B cell (primary cell): ENCODE measurements around the gene LPXN. TPM values are rescaled to one million over a fixed set of nuclear protein-coding genes. Genes with fewer than 3 reads are reported as not detected.

ENCODE experiments used
- ATAC-seq: fragments of 200-7000 bp; cut with Tn5 transposase; one replicate; pipeline ENCODE4 v1.10.0; 2021; ENCODE audit warnings: low read depth, mild to moderate bottlenecking, moderate number of reproducible peaks, moderate library complexity
- CTCF ChIA-PET: fragments of 350-600 bp; sonication (Branson Sonifier 250); formaldehyde crosslinking; loops from one replicate; lab custom pipeline; 2021; ENCODE audit warnings: antibody characterized with exemption, inconsistent platforms; lab: Charles Lee
- POLR2A ChIA-PET: fragments of 350-600 bp; sonication (Branson Sonifier 250); formaldehyde crosslinking; loops from one replicate; lab custom pipeline; 2021; ENCODE audit warnings: antibody characterized with exemption; lab: Charles Lee
- DNase-seq: peaks from one replicate; pipeline ENCODE4 v3.0.0; 2013
- H2AFZ ChIP-seq: 2 replicates; pipeline ENCODE4 v1.6.1; 2012; ENCODE audit warnings: mild to moderate bottlenecking, low read depth, low read length; ENCODE audit not compliant: insufficient read depth, poor library complexity, severe bottlenecking
- H3K27ac ChIP-seq, 2 donors: 1 replicate in 1 of 2; 2 replicates in 1 of 2; pipeline ENCODE4 v1.5.1; 2012 to 2013; ENCODE audit warnings: low read length in 2 of 2, mild to moderate bottlenecking in 2 of 2, moderate library complexity in 1 of 2
- H3K27me3 ChIP-seq, 4 experiments: fragments of 200-600 bp in 1 of 4; sonication (generic) in 1 of 4; replicated peaks in 1 of 4; 1 replicate in 2 of 4; 2 replicates in 2 of 4; pipeline versions ENCODE4 v1.6.1 to v1.7.0; 2013 to 2016; ENCODE audit warnings: low read length in 3 of 4, mild to moderate bottlenecking in 2 of 4, mixed read lengths in 1 of 4, moderate library complexity in 1 of 4; ENCODE audit not compliant: insufficient read depth in 4 of 4, control insufficient read depth in 3 of 4; ENCODE audit errors: control extremely low read depth in 1 of 4
- H3K36me3 ChIP-seq, 2 experiments: replicated peaks in 1 of 2; 1 replicate in 1 of 2; 2 replicates in 1 of 2; pipeline versions ENCODE4 v1.6.1 to v1.7.1; 2013; ENCODE audit warnings: low read length in 1 of 2; ENCODE audit not compliant: insufficient read depth in 2 of 2, control insufficient read depth in 1 of 2; ENCODE audit errors: control extremely low read depth in 1 of 2, extremely low read depth in 1 of 2
- H3K4me1 ChIP-seq, 2 donors: fragments of 200-600 bp in 1 of 2; sonication (generic) in 1 of 2; 1 replicate in 1 of 2; 2 replicates in 1 of 2; pipeline versions ENCODE4 v1.5.1 to v1.6.1; 2013 to 2017; ENCODE audit warnings: low read length in 2 of 2; ENCODE audit not compliant: control insufficient read depth in 2 of 2, insufficient read depth in 2 of 2
- H3K4me2 ChIP-seq: replicated peaks from 2 replicates; pipeline ENCODE3; 2012; ENCODE audit warnings: mild to moderate bottlenecking, low read depth, low read length; ENCODE audit not compliant: poor library complexity, severe bottlenecking
- H3K4me3 ChIP-seq, 5 experiments: fragments of 200-600 bp in 1 of 5; sonication (generic) in 1 of 5; 1 replicate in 3 of 5; 2 replicates in 2 of 5; pipeline versions ENCODE4 v1.5.1 to v1.7.0; 2011 to 2016; ENCODE audit warnings: low read length in 4 of 5, mild to moderate bottlenecking in 4 of 5, low read depth in 2 of 5, control low read depth in 1 of 5, moderate library complexity in 1 of 5; ENCODE audit not compliant: insufficient read depth in 1 of 5; ENCODE audit errors: control extremely low read depth in 1 of 5, extremely low read depth in 1 of 5
- H3K79me2 ChIP-seq: fragments of 200-600 bp; sonication (generic); one replicate; pipeline ENCODE4 v1.6.0; 2016; ENCODE audit warnings: low read length; ENCODE audit not compliant: control insufficient read depth, insufficient read depth
- H3K9ac ChIP-seq: fragments of 200-600 bp; sonication (generic); 2 replicates; pipeline ENCODE4 v1.6.1; 2017; ENCODE audit warnings: mild to moderate bottlenecking, low read length, moderate library complexity
- H3K9me3 ChIP-seq, 3 donors: one replicate each; pipeline versions ENCODE4 v1.6.1 to v1.7.1; 2013; ENCODE audit warnings: low read length in 2 of 3; ENCODE audit not compliant: control insufficient read depth in 2 of 3, insufficient read depth in 1 of 3; ENCODE audit errors: control extremely low read depth in 1 of 3
- H4K20me1 ChIP-seq: 2 replicates; pipeline ENCODE4 v1.6.0; 2012; ENCODE audit warnings: mild to moderate bottlenecking, low read length; ENCODE audit not compliant: insufficient read depth, control insufficient read depth, poor library complexity, severe bottlenecking
- H3K27ac Mint-ChIP-seq: one replicate; pipeline ENCODE4 v1.8.0; 2021; ENCODE audit warnings: mixed read lengths
- H3K27me3 Mint-ChIP-seq: one replicate; pipeline ENCODE4 v1.8.0; 2021; ENCODE audit warnings: mixed read lengths
- H3K4me1 Mint-ChIP-seq: one replicate; pipeline ENCODE4 v1.8.0; 2021; ENCODE audit warnings: mixed read lengths
- H3K4me3 Mint-ChIP-seq: one replicate; pipeline ENCODE4 v1.8.0; 2021; ENCODE audit warnings: mixed read lengths
- H3K9me3 Mint-ChIP-seq: one replicate; pipeline ENCODE4 v1.8.0; 2022; ENCODE audit warnings: mixed read lengths; ENCODE audit not compliant: insufficient read depth
- EZH2 ChIP-seq: IDR thresholded peaks from 2 replicates; pipeline ENCODE4 v1.6.1; 2012; ENCODE audit warnings: borderline replicate concordance, low read depth, mild to moderate bottlenecking, moderate library complexity, low read length; ENCODE audit not compliant: insufficient read depth, poor library complexity, severe bottlenecking
- WGBS: methylation state at CpG from one replicate; pipeline ENCODE4 v1.1.5; 2013; ENCODE audit warnings: missing lambda C conversion rate; ENCODE audit not compliant: insufficient coverage; 5-methylcytosine and 5-hydroxymethylcytosine counted together
- intact Hi-C: fragments of 100-400 bp; cut with micrococcal nuclease; formaldehyde crosslinking; loops from one replicate; pipeline ENCODE4 v1.10.0; 2022
- polyA plus RNA-seq: library from polyadenylated mRNA; depleted of rRNA; stranded (reverse); fragments of >200 nt; gene quantifications from 2 replicates; pipeline ENCODE4 v1.2.3, GENCODE V29; 2012
- total RNA-seq, 2 donors: library from RNA; stranded (reverse); fragments of 120-200 nt in 1 of 2; gene quantifications; 1 replicate in 1 of 2; 2 replicates in 1 of 2; pipeline versions ENCODE4 v1.2.3 to v1.2.4, GENCODE V29; 2013 to 2022
- TF ChIP-seq, protein P1 (sequence below): fragments of 200-600 bp; IDR thresholded peaks from one replicate; pipeline ENCODE4 v1.8.0; 2022; ENCODE audit warnings: antibody characterized with exemption, mild to moderate bottlenecking

The LPXN gene
- total and polyA plus RNA-seq, 2 donors (not counting 1 experiment from before 2014, with no cell fraction given) = 59.2 to 209 TPM

DNA sequence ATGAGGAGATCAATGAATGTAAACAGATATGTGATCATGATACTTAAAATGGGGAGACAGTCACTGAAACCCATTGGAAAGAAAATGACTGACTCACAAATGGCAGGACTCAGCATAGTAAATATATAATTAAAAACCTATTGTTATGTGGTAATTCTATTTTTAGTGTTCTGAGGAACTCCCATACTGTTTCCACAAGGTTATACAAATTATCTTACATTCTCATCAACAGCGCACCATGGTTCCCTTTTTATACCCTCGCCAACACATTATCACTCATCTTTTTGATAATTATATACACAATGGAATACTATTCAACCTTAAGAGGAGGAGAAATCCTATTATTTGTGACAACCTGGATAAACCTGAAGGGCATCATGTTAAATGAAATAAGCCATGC is 84.8 kb downstream of the LPXN start:
- no peak overlapping the region for H3K9ac ChIP-seq
- no CpG with 5 or more reads among the region's 2 CpGs for whole genome bisulfite sequencing
- H3K9me3 ChIP-seq = no peaks in the 10 kb centered on the region
- H3K4me2 ChIP-seq = no peak overlapping the region
- no peak for TF ChIP-seq EZH2
- TF ChIP-seq, protein P1, sequence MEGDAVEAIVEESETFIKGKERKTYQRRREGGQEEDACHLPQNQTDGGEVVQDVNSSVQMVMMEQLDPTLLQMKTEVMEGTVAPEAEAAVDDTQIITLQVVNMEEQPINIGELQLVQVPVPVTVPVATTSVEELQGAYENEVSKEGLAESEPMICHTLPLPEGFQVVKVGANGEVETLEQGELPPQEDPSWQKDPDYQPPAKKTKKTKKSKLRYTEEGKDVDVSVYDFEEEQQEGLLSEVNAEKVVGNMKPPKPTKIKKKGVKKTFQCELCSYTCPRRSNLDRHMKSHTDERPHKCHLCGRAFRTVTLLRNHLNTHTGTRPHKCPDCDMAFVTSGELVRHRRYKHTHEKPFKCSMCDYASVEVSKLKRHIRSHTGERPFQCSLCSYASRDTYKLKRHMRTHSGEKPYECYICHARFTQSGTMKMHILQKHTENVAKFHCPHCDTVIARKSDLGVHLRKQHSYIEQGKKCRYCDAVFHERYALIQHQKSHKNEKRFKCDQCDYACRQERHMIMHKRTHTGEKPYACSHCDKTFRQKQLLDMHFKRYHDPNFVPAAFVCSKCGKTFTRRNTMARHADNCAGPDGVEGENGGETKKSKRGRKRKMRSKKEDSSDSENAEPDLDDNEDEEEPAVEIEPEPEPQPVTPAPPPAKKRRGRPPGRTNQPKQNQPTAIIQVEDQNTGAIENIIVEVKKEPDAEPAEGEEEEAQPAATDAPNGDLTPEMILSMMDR = no peak
- no peak for DNase-seq
- ChIA-PET POLR2A (no interaction called here), CTCF (no interaction called here)
- no peaks in the 10 kb centered on the region for H4K20me1 ChIP-seq
- no peak for ATAC-seq
- no peaks in the 10 kb centered on the region for H3K79me2 ChIP-seq
- H3K36me3 ChIP-seq = no peaks in the 10 kb centered on the region
- Mint-ChIP-seq H3K27ac (no peak overlapping the region), H3K4me1 (no peaks in the 10 kb centered on the region), H3K4me3 (no peak overlapping the region), H3K27me3 (no peaks in the 10 kb centered on the region), H3K9me3 (no peaks in the 10 kb centered on the region)
- no peak overlapping the region for H3K4me3 ChIP-seq
- intact Hi-C loops = no loop called here
- H3K27me3 ChIP-seq = no peaks in the 10 kb centered on the region
- H2AFZ ChIP-seq = no peak overlapping the region
- H3K27ac ChIP-seq = no peak overlapping the region
- H3K4me1 ChIP-seq = no peaks in the 10 kb centered on the region

DNA sequence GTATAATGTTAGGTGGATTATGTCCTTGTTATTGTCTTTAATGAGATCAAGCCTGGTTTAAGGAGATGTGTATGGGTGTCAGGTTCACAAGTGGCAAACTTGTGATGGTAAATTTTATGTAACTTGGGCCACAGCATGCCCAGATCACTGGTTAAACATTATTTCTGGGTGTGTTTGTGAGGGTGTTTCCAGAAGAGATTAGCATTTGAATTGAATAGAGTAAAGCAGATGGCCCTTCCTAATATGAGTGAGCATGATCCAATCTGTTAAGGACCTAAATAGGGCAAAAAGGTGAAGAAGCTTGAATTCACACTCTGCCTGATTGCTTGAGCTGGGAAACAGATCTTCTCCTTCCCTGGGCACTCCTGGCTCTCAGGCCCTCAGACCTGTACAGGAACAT is 88.5 kb downstream of the LPXN start:
- no peak overlapping the region for H3K9ac ChIP-seq
- no peak overlapping the region for H3K27ac Mint-ChIP-seq
- ATAC-seq (no peak), DNase-seq (no peak)
- H3K79me2 ChIP-seq = no peaks in the 10 kb centered on the region
- H3K9me3 ChIP-seq = no peaks in the 10 kb centered on the region
- H3K4me2 ChIP-seq = no peak overlapping the region
- no peak overlapping the region for H2AFZ ChIP-seq
- no peaks in the 10 kb centered on the region for H3K4me1 ChIP-seq
- CTCF ChIA-PET = no interaction called here
- intact Hi-C loops = no loop called here
- no peaks in the 10 kb centered on the region for H3K4me1 Mint-ChIP-seq
- no peak overlapping the region for H3K4me3 ChIP-seq
- H3K27me3 ChIP-seq = peaks cover 0 to 6% (median 3%) of the 10 kb centered on the region in 4 experiments
- H3K27me3 Mint-ChIP-seq = peaks cover 17% of the 10 kb centered on the region
- H3K9me3 Mint-ChIP-seq = no peaks in the 10 kb centered on the region
- POLR2A ChIA-PET = no interaction called here
- no peaks in the 10 kb centered on the region for H3K36me3 ChIP-seq
- H3K4me3 Mint-ChIP-seq = no peak overlapping the region
- no peak for TF ChIP-seq EZH2
- TF ChIP-seq, protein P1 = no peak
- no peak overlapping the region for H3K27ac ChIP-seq
- no peaks in the 10 kb centered on the region for H4K20me1 ChIP-seq
